ENCODE measurements around the gene ATP2A1.

The ATP2A1 gene

GRCh38 chr16:28844226-28844885, 33.9 kb upstream of the ATP2A1 start:
- TF ChIP-seq CTCF (IDR thresholded peaks at IDR 0.05; ENCODE audit: low read depth, low read length): no peak
- DNase-seq (ENCODE audit: extremely low read depth, low read depth): no peak

- TF ChIP-seq CTCF (IDR thresholded peaks at IDR 0.05; ENCODE audit: low read depth, low read length): no peak
- no peak for DNase-seq (ENCODE audit: extremely low read depth, low read depth)
Observed at GRCh38 chr16:28845293-28845692, 33.0 kb upstream of the ATP2A1 start.

- no peak for DNase-seq (ENCODE audit: extremely low read depth, low read depth)
- TF ChIP-seq CTCF (IDR thresholded peaks at IDR 0.05; ENCODE audit: low read depth, low read length): no peak
Observed at GRCh38 chr16:28845761-28846079, 32.6 kb upstream of the ATP2A1 start.

GRCh38 chr16:28846080-28846932, 32.0 kb upstream of the ATP2A1 start, which contains the start of gene TUFM:
TUFM (minus strand) TSS chr16:28846348; CDS start chr16:28846269, 79 bp downstream.
- DNase-seq (ENCODE audit: extremely low read depth, low read depth): peak; percentile 95
- TF ChIP-seq CTCF (IDR thresholded peaks at IDR 0.05; ENCODE audit: low read depth, low read length): peak; percentile 73

GRCh38 chr16:28846933-28847273, 31.4 kb upstream of the ATP2A1 start:
- TF ChIP-seq CTCF (IDR thresholded peaks at IDR 0.05; ENCODE audit: low read depth, low read length): no peak
- no peak for DNase-seq (ENCODE audit: extremely low read depth, low read depth)

GRCh38 chr16:28858421-28858820, 19.9 kb upstream of the ATP2A1 start:
- TF ChIP-seq CTCF (IDR thresholded peaks at IDR 0.05; ENCODE audit: low read depth, low read length): no peak
- no peak for DNase-seq (ENCODE audit: extremely low read depth, low read depth)

- DNase-seq (ENCODE audit: extremely low read depth, low read depth): no peak
- TF ChIP-seq CTCF (IDR thresholded peaks at IDR 0.05; ENCODE audit: low read depth, low read length): no peak
Observed at GRCh38 chr16:28859326-28859725, 19.0 kb upstream of the ATP2A1 start.

Data from AG09319 (cell line).